GM18861 (cell line): ENCODE data around the gene MTMR12.
A peak's percentile ranks its signal among the peaks of the same experiment; 100 is the strongest.
"Not testable (repeated sequence)": the region's sequence is repeated elsewhere in the genome, so short reads cannot be mapped to it uniquely, and the experiment has no call there.

Experiments
- ATAC-seq: cut with Tn5 transposase; IDR thresholded peaks from one replicate; pipeline ENCODE4 v1.9.1; 2021; ENCODE audit not compliant: unreplicated experiment

The MTMR12 gene

DNA sequence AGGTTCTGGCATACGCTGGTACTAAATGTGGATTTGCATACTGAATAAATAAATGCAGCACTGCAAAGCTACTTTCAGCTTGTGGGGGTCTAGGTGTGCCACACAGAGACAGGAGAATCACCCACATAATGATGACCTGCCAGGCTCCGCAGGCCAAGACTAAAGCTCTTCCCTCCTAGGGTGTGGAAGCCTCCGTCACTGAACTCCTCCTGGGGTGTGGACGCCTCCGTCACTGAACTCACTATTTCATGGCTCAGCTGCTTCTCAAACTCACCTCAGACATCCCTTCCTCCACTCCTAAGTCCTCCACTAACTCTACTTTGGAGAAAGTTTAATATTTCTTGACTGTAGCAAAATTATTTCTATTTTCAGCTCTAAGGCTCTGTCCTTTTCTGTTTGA is 73.4 kb downstream of the MTMR12 start:
- ATAC-seq, result no peak

DNA sequence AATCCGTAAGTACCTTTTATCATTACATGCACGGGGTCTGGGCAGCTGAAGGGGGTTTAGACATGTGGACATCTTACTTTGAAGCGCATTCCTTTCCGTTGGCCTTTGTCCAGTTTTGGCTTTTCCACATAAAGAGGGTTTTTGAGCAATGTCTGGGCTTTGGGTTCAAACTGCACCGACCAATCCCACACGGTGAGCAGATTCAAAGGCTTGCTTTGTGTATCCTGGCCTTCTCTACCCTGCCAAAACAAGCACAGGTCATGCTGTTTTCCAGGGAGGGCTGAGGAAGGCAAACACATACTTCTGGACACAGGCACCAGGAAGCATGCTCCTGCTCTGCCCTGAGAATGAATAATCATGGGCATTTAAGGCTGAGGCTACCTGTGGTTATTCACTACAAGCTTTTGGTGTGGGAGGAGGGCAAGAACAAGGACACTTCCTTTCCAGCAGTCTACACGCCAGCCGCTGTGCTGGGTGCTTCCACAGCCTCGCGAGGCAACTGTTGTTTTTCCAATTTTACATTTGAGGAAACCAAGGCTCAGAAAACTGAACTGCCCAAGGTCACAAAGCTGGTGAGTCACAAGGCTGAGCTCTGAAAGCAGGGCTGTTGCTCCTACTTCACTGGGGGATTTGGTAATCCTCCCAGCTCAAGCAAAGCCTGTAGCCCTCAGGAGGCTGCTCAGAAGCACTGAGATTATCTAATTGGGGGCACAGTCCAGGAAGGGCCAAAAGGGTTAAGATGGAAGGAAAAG is 78.9 kb downstream of the MTMR12 start:
- no peak for ATAC-seq

DNA sequence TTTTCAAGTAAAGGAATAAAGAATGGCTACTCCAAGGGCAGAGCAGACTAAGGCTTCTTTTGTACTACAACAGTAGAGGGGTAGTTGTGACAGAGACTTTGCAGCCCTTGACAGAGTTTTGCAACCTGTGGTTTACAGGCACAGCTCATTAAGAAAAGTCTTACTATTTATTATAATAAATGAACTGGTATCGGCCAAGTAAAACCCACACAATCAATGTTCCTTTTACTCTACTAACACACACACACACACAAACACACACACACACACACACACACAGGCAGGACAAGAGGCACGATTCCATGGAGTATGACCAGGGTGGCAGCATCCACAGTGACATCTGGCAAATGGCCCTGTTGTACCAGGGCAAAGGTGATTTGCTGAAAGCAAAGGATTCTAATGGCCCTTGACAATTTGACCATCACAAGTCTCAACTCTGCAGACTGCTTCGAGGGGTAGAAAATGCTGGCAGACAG is 79.5 kb downstream of the MTMR12 start:
- ATAC-seq, result no peak

DNA sequence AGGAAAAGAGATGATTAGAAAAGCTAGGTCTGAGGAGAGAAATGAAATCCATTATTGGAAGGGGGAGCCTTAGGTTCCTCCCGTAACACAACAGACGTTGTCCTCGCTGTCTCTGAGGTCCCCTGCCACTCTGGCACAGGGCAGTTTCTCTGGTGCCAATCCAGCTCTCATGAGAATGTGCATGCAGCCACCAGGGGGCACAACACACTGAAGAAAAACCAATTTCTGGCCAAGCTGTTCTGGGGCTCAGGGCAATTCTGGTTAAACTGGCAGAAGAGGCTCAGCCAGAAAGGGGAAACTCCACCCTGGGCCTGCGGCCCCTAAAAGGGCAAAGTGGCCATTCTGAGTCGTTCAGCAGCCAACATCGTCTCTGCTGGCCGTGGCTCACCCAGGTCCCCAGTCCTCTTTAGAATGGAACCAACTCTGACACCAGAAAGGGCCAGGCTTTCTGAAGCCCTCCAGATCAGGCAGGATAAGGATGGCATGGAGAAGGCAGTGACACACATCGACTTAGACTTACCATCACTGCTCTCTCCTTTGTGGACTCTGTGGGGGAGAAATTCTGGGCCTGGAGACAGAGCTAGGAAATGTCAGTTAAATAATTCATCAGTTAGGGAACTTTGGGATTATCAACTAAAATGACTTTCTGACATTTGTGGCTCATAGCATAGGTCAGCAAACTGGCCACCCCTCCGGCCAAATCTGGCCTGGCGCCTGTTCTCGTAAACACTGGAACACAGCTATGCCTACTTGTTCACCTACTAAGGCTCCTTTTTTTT is 80.1 kb downstream of the MTMR12 start:
- ATAC-seq, result peak; percentile 77

DNA sequence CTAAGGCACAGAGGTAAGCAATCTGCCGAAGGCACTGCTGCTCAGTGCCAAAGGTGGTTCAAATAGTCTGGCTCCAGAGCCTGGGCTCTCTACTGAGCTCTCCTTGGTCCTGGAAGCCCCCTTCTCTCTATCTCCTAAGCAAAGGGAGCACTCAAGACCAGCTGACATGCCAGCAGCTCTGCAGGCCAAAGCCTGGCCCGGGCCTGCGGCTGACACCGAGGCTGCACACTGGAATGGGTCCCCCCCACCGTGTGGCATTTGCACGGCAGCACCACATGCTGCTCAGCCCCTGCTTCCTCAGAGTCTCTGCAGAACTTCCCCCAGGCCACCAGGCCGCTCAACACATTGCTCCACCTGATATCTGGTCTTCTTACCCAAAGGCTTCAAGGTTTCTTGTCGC is 80.8 kb downstream of the MTMR12 start:
- no peak for ATAC-seq

DNA sequence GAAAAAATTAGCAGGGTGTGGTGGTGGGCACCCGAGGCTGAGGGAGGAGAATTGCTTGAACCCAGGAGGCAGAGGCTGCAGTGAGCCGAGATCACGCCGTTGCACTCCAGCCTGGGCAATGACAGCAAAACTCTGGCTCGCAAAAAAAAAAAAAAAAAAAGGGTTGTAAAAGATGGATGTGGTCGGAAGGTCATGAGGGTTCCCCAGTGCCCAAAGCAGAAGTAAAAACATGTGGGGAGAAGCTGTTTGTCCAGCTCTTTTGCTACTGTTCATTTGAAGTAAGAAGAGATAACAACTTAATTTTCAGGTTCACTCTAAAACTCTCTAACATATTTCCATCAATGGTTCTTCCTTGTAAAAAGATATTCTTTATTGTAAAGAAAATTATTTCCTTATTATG is 81.5 kb downstream of the MTMR12 start:
- ATAC-seq, result no peak

DNA sequence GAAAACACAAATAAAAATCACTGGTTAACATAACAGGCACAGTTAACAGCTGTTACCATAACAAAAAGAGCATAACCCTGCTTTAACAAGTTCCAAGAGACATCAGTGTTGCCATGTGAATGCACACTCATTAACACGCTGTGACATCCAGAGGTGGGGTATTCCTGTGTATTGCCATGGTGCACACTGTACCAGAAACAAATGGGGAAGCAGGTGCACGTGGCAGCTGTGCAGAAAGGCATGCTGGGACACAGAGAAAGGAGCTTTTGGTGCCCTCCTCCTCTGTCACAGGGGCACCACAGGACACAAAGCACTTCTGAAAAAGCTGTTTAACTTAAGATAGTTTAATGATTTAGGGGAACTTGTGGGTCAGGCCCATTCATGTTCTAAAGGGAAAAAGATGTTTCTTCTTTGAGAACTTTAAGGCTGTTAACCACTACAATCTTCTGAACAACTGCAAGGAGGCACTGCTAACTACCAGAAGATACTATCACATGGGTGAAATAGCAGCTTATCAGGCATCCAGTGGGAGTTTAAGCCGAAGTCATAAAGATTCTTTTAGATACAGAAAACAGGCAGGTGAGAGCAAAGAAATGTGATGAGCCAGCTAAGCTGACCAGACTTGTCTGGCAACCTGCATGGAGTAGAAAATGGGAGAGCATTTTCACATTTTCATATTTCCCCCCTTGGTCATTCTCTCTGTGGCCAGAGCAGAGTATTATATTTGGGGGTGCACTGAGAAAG is 82.2 kb downstream of the MTMR12 start:
- no peak for ATAC-seq

DNA sequence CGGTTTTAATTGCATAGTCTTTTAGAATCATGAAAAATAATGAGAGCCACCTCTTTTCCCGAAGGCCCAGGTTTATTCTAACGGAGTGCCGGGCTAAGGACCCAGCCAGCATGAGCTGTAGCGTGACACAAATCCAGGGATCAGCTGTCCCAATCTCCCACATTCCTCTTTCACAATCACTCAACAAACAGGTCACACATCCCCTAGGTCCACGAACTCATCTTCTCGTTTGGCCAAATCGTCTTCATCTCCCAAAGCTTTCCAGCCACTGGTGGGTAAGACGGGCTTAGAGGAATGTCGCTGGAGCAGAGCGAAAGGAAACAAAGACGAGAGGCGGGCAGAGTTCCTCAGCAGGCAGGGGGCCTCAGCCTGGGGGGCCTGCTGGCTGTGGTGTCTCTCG is 83.2 kb downstream of the MTMR12 start:
- ATAC-seq, result no peak

DNA sequence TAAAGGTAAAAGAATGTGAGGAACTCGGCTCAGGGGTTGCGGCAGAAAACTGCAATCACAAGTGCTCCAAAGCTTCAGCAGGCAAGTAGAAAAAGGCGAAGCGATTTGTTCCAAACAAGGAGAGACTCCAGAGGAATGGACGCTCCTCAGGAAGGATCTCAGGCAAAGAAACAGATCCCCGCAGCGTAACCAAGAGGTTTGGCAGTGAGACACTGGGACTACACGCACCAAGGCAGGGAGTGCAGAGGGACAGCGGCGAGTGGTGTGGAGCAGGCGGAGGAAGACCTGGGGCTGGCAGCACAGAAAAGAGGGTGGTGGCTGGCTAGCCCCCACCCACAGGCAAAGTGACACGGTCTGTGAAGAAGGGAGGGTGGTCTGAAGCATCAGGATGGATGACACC is 83.9 kb downstream of the MTMR12 start:
- ATAC-seq, result no peak

DNA sequence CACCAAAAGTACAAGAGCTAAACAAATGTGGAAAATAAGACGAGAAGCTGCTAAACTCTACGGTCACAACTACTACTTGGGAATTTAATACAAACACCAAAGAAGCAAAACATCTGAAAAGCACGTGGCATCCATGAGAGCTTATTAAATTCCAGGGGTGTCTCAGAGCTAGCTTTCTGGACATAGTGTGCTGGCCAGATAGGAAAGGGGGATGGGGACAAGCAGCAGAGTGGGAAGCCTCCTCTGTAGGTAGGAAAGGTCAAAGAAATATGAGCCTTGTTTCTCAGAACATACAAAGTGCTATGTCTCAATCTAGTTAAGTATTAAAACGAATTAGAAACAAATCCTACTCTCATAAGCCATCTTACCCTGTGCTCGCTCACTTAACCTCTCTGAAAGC is 87.3 kb downstream of the MTMR12 start:
- no peak for ATAC-seq

DNA sequence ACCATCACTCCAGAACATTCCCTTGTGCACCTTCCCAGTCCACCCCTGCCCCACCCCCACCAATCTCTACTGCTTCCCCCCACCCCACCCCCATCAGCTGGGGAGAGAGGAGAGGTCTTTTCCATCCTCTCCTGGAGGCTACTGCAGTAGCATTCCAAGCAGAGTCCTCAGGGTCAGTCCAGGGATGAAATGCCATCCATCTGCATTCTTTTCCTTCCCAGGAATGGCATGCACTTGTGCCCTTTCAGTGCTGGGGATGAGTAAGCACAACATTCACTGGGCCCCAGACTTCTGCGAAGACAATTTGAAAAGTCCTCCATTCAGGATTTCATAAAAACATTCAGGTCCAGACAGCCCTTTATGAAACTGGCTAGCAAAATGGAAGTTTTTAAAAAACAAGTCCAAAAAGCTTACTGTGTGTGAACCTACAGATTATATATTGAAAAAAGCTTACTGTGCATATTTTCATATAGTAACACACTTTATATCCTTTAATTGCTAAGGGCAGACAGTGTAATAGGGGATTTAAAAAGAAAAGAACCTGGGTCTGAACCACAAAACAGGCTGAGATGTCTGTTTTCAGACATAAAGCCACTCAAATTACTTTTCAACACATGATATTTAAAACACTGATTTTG is 88.6 kb downstream of the MTMR12 start:
- ATAC-seq, result no peak

DNA sequence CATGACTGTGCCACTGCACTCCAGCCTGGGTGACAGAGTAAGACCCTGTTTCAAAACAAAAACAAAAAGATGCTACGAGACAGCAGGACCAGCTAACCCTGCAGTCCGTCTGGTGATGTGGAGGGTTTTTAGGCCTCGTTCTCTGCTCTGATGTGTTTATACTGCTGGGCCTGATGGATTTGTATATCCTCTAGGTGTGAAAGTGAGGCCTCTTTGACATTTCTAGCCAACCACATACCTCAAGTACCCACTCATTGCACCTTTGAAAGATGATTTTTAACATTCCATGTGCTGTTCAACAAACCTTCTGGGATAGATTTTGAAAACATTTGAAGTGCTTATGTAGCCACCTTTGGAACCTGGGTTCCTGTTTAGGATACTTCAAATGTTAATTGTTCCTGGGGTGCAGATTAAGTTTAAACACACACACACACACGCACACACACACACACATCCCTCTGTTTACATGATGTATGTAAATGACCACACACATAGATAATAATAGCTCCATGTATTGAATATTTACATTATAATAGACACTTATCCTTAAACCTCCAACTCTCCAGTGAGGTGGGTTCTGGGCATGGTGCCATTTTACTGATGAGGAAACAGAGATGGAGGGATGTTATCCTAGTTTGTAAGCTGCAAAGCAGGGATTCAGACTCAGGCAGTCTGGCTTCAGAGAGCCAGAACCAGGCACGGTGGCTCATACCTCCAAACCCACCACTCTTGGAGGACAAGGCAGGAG is 89.8 kb downstream of the MTMR12 start:
- ATAC-seq, result no peak

DNA sequence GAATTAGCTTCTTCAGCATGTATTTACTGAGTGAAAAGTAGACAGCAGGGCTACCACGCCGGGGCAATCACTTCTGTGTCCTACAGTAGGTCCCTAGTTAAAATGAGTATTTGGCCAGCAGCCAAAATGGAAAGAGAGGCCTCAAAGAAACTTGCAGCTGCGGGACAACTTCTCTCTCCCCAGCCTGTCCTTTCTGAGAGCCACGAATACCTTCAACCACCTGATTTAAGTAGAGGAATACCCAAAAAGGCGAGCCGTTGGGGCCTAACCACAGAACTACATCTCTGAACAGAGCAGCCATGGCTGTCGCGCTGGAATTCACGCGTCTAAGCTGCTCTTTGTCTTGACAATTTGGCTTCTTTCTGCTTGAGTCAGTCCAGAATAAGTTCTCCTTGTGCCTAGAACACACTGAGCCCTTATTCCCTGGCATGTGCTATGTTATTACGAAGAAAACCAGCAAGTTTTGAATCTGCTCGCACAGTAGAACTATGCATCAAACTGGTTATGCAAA is 94.8 kb downstream of the MTMR12 start:
- no peak for ATAC-seq

DNA sequence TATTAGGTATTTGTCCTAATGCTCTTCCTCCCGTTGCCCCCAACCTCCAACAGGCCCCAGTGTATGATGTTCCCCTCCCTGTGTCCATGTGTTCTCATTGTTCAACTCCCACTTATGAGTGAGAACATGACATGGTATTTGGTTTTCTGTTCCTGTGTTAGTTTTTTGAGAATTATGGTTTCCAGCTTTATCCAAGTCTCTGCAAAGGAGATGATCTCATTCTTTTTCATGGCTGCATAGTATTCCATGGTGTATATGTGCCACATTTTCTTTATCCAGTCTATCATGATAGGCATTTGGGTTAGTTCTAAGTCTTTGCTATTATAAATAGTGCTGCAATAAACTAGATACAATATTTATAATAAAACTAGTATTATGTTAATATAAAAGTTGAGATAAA is 98.4 kb downstream of the MTMR12 start:
- not testable (repeated sequence) for ATAC-seq

DNA sequence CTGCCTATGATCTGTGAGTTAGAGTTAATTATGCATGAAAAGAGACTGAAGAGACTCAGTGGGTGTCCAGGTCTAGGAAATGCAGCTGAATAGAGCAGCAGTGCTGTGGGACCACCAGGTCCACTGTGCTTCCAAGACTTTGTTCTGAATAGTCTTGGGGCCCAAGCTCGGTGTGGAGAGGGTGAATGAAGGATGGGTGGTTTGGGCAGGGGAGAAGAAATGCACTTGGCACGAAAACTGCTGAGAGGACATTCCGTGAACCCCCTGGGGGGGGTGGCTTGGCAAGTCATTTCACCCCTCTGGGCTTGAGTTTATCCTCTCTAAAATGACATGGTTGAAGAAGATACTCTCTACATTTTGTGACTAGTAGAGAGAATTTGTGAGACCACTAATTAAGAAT is 102.6 kb downstream of the MTMR12 start:
- ATAC-seq, result no peak

DNA sequence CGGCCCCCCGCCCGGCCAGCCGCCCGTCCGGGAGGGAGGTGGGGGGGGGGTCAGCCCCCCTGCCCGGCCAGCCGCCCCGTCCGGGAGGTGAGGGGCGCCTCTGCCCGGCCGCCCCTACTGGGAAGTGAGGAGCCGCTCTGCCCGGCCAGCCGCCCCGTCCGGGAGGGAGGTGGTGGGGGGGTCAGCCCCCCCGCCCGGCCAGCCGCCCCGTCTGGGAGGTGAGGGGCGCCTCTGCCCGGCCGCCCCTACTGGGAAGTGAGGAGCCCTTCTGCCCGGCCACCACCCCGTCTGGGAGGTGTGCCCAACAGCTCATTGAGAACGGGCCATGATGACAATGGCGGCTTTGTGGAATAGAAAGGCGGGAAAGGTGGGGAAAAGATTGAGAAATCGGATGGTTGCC is 103.9 kb downstream of the MTMR12 start:
- ATAC-seq, result not testable (repeated sequence)

DNA sequence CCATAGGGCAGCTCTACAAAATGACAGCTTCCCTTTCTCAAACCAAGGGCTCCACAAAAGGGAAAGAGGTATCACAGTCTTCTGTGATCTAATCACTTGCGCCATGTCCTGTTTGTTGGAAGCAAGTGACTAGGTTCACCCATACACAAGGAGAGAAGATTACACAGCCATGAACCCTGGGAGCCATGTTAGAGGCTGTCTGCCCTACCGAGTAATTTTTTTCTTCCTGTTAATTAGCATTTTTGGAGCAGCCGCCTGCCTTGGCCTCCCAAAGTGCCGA is 105.4 kb downstream of the MTMR12 start:
- no peak for ATAC-seq

DNA sequence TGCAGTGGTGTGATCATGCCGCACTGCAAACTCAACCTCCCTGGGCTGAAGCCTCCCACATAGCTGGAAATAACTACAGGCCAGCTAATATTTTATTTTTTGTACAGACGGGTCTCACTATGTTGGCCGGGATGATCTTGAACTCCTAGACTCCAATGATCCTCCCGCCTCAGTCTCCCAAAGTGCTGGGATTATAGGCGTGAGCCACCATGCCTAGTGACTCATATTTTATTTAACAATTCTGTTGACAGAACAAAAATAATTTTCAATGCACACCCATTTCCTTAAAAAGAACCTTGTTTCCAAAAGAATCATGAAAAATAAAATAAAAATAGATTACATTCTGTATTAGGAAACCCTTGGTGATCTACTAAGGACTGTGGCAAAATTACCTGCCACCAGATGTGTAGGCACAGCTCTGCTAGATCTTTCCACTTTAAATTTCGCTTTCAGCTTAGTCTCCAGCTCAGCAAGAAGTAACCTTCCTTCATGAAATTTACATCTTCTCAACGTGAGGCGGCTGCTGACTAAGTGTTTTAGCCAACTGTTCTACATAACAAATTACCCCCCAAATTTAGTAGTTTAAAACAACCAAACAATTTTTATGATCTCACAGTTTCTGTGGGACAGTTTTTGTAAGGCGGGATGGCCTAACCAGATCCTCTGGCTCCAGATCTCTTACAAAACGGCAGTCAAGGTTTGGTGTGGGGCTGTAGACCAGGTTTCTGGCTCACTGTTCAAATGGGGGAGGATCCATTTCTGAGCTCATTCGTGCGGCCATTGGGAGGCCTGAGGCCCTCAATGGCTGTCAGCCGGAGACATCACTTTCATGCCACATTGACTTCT is 106.0 kb downstream of the MTMR12 start:
- ATAC-seq, result no peak

DNA sequence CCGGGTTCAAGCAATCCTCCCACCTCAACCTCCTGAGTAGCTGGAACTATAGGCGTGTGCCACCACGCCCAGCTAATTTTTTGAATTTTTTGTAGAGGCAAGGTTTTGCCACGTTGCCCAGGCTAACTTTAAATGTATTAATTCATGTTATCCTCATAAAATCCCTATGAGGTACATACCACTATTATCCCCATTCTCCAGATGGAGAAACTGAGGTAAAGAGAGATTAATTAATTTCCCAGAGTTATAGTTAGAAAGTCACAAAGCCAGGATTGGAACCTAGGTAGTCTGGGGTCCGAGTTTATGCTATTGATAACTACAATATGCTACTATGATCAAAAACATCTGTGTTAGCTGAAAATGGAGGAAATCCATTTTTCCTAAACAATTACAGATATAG is 106.7 kb downstream of the MTMR12 start:
- no peak for ATAC-seq

DNA sequence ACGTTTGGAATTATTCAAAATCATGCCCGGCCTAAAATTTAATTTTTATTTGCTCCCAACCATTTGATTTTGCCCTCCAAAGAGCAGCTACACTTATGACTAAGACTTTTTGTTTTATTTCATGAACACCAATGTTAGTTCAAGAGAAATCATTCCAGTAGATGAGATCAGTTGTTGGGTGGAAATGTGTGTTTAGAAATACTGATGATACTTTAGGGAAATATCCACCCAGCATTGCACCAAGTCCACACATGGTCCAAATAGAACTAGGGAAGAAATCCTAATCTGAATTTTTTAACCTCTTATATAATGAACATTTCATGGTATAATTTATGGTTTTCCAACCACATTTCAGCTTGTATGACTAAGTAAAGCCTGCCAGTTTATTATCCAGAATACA is 110.3 kb downstream of the MTMR12 start:
- no peak for ATAC-seq
